CD4-positive, alpha-beta T cell treated with Interleukin-21 for 1 hour (primary cell): ENCODE results near the gene HAND2.

ENCODE experiments used
- DNase-seq: peaks from one replicate; pipeline ENCODE4 v3.0.0-alpha.2; 2020

The HAND2 gene

GRCh38 chr4:173529477-173530325, at the start of gene HAND2:
Gene HAND2 (minus strand): TSS chr4:173530229. CDS start chr4:173529289, 940 bp downstream.
- no peak for DNase-seq

DNA sequence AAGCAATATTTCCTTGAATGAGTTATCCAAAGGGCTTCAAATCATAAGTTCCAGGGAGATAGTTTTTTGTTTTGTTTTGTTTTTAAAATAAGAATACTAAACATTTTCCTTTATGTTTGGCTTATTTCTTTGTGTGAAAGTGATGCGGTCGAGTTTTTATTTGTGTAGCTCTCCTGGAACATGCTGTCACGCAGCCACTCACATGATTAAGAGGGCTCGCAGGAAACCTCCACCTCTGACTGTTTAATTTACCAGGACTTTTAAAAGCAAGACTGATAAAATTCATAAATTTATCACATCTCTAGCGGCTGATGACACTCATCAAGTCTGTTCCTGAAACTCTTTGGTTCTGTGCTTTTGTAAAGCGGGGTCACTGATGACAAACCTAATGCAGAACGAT, 48.9 kb upstream of the HAND2 start:
- DNase-seq, result no peak

GRCh38 chr4:173577963-173578362, 47.9 kb upstream of the HAND2 start:
- DNase-seq, result no peak

GRCh38 chr4:173575482-173576152, 45.6 kb upstream of the HAND2 start:
- no peak for DNase-seq

DNA sequence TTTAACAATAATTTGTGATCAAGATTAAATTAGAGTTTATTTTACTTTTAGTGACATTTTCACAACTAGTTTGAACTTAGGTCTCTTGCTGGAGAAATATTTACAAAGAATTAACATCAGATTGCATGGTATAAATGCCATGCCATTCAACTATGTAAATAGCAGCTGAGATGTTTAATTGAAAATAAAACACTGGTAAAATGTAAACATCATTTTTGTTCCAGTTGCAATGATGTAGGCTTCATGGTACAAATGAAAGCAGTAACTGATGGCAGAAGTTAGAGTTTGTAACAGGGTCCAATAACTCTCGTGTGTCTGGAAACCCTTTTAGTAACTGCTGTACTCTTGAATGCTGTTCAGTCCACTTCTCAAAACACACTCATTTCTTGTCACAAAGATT, 43.7 kb upstream of the HAND2 start:
- DNase-seq, result no peak

DNA sequence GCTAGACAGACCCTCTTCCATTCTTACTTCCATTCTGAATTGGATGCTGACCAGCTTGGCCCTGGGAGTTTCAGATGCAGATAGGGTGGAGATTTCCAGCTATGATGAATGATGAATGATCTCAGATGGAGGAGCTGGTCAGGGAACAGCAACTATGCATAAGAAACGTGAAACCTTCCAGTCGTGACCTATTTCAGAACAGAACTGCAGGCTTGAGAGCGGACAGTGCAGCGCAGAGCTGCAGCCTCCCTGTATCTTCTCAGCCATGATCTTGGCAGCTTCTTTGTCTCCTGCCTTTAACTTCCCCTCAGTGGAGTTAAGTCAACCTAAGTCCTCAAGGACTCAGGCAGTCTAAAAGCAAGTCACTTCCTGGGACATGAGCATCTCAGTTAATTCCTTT, 43.3 kb upstream of the HAND2 start:
- no peak for DNase-seq

- DNase-seq, result no peak
Measured at GRCh38 chr4:173572493-173573129, 42.6 kb upstream of the HAND2 start.

DNA sequence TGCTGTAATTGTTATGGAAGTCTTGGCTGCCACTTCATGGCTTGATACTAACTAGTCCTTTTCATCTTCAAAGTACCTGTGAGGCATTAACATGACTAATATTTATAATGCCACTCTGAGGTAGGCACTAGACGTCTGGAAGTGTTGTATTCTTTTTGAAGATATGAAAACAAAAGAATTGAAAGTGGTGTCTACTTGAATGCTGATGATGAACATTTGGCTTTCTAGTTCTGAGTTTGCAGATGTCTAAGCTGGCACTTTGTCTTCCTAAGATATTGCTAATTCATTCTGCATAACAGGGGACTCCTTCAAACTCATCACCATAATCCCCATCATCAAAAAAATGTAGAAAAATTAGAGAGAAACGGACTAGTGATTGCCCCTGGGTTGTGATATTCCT, 41.6 kb upstream of the HAND2 start:
- DNase-seq, result no peak

DNA sequence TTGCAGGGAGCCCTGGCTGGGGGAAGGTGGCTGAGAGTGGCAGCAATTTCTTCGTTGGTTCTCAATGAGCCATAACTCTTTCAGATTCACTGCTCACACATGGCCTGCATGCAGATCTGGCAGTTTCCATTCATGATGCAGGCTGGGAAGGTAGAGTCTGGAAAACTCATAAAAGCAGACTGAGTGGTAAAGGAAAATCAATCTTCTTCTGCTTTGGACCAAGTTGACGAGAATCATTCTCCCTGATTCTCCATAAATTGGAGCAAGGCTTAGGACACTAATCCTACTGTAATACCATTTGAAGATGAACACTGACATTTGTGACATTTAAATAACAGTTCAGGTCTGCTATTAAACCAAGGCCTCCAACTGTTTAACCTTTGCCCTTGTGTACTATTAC, 35.3 kb upstream of the HAND2 start:
- DNase-seq, result no peak

- no peak for DNase-seq
Measured at GRCh38 chr4:173564461-173564860, 34.4 kb upstream of the HAND2 start.

DNA sequence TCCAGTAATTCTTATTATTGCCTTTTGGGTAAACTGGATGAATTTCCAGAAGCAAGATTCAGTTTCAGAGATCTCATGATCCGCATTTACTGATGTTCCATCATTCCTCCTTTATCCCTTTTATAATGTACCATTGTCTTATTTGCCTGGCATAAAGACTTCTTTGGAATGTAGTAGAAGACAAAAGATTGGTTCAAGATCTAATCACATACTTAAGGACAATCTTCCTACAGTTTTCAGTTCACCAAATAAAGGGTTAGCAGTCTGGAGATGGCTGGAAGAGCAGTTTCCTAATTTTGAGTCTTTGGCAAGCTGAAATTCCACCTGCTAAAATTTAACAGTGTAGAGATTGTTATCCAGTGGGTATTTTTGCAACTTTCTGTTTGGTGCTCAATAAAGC, 30.9 kb upstream of the HAND2 start:
- no peak for DNase-seq

- no peak for DNase-seq
Measured at GRCh38 chr4:173556398-173557131, 26.5 kb upstream of the HAND2 start.

- no peak for DNase-seq
Measured at GRCh38 chr4:173547889-173548288, 17.9 kb upstream of the HAND2 start.

- no peak for DNase-seq
Measured at GRCh38 chr4:173546776-173547175, 16.7 kb upstream of the HAND2 start.

GRCh38 chr4:173545440-173545839, 15.4 kb upstream of the HAND2 start:
- no peak for DNase-seq

DNA sequence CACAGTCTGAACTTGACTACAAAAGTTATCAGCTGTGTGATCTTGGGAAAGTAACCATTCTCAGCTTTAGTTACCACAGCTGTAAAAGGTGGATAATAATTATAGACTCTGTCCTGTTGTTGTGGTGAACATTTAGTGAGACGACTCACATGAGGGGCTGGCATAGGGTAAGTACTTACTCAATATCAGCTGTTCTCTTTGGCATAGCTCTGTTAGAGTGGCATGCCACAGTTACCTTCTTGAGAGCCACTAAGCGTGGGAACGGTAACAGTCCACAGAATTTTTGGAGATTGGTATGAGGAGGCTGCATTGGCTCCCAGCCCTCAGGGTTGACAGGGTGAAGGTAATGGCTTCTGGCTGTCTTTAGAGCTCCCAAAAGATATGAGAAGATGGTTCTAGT, 13.2 kb upstream of the HAND2 start:
- no peak for DNase-seq

GRCh38 chr4:173539986-173540385, 10.0 kb upstream of the HAND2 start:
- DNase-seq, result no peak

DNA sequence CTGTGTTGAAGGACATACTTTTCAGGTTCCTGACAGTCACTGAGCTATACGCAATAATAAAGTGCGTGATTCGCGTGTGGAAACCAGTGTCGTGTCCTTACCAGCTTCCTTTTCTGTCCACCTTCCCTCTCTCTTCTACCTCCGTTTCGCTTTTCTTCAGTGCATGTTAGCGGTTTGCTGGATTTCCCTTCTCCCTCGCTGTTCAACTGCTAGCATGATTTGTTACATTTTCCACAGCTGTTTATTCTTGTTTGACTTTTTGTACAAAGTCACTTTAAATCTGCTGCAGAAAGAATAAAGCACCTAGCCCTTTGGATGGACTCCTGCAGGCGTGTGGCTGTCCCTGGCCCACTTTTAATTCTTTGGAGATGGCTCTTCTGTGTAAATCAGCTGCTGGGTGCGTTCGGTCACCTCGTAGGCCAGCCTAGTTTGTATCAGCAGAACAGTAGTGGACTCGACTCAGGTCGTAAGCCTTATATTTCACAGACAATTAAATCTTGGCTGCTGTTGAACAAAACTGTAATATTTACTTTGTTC, 8.9 kb upstream of the HAND2 start:
- DNase-seq, result no peak

- no peak for DNase-seq
Measured at GRCh38 chr4:173538148-173538908, 8.3 kb upstream of the HAND2 start.

DNA sequence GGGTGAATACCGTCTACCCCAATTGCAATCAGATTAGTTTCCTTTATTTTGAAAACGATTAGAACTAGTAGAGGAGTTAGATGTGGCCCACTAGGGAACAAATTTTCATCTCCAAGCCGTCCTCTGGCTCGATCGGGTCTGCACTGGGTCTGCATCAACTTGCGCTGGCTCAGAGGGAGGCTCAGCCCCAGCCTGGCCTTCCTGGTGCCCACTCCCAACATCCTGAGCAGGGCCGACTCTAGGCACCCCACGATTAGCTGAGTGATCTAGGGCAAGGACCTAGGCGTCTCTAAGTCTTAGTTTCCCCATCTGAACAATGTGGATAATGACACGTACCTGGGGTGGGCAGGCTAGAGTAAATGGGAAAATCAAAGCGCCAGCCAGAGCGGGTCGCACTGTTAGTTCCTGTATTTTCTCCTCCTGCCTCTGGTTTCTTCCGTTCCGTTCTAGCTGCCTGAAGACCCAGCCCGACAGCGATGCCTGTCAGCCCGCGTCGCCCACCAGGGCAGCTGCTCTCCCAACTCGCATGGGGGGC, 7.7 kb upstream of the HAND2 start:
- no peak for DNase-seq

DNA sequence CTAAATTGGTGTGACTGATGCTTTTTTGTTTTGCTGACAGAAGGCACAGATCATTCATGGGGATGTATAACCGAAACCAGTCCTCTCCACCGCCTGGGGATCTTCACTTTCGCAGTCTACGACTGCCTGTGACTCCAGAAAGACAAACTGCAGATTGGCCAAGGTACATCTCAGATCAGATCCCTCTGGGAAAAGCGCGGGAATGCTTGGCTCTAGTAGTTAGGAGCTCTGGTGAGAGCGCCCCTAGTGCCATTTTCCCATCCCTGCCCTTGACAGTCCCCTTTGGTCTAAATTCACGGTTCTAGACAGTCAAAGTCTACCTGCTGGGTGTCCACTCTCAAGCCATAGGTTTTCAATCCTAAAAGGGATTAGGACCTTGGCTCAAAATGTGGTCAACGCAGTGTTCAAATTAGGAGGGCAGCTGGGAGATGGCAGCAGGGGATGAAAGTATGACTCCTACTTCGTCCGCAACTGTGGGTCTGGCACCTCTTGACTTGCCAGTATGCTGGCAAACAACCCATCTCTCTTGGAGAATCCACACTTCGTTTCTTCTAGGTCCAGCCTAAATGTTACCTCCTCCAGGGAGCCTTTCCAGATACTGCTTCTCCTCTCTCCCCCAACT, 6.9 kb upstream of the HAND2 start:
- no peak for DNase-seq
